K562 (cell line): Measurements from ENCODE around the gene SAMD14. TPM values are rescaled to one million over a fixed set of nuclear protein-coding genes. Genes with fewer than 3 reads are reported as not detected.
A peak's percentile ranks its signal among the peaks of the same experiment; 100 is the strongest.

ENCODE experiments used
- ATAC-seq: fragments of 200-7000 bp; cut with Tn5 transposase; 3 replicates; pipeline ENCODE4 v1.9.1; 2020; ENCODE audit warnings: moderate library complexity
- BruUV-seq: library from RNA; stranded (reverse); fragments of 400-500 nt; replicated peaks from 2 replicates; lab custom pipeline; 2021; lab: Mats Ljungman, UMichigan
- CTCF ChIA-PET: fragments of 300-600 bp; formaldehyde crosslinking; extraction: SDS; loops from one replicate; lab custom pipeline; 2021; ENCODE audit warnings: low intra/inter-chr PET ratio; lab: Yijun Ruan, JAX
- POLR2A ChIA-PET: fragments of 300-600, 350-650 bp; sonication (Branson Sonifier 250); formaldehyde crosslinking; extraction: SDS; loops from one replicate; lab custom pipeline; 2021; ENCODE audit warnings: antibody characterized with exemption, inconsistent platforms; lab: Yijun Ruan, JAX
- DNase-seq, 4 experiments: peaks; one replicate each; pipeline versions ENCODE4 v3.0.0 to v3.0.0-alpha.2; 2011 to 2018; ENCODE audit warnings: low spot score in 3 of 4, mixed read lengths in 3 of 4; ENCODE audit errors: extremely low read depth in 1 of 4
- FAIRE-seq: peaks from 2 replicates; lab custom pipeline; 2011; peaks lifted over from hg19 to GRCh38; lab: Jason Lieb, UNC
- H2AFZ ChIP-seq: 2 replicates; pipeline ENCODE4 v1.6.0; 2011; ENCODE audit warnings: low read depth, low read length, control low read depth, inconsistent platforms
- H3K27ac ChIP-seq: fragments of 200-600 bp; 3 replicates; pipeline ENCODE4 v1.8.0; 2011; ENCODE audit warnings: low read depth, mild to moderate bottlenecking, control low read depth, inconsistent platforms, low read length, moderate library complexity, mixed read lengths; ENCODE audit errors: extremely low read depth
- H3K27me3 ChIP-seq, 2 experiments: fragments of 300-600 bp in 1 of 2; 2 replicates in 1 of 2; 3 replicates in 1 of 2; pipeline versions ENCODE4 v1.6.0 to v1.8.0; 2011; ENCODE audit warnings: inconsistent platforms in 2 of 2, low read length in 2 of 2, mild to moderate bottlenecking in 1 of 2, mixed read lengths in 1 of 2, moderate library complexity in 1 of 2; ENCODE audit not compliant: control insufficient read depth in 2 of 2, insufficient read depth in 2 of 2
- H3K36me3 ChIP-seq: fragments of 300-600 bp; 3 replicates; pipeline ENCODE4 v1.8.0; 2011; ENCODE audit warnings: mild to moderate bottlenecking, low read length, inconsistent platforms; ENCODE audit not compliant: control insufficient read depth, insufficient read depth
- H3K4me1 ChIP-seq, 2 experiments: fragments of 200-600 bp in 1 of 2; replicated peaks in 1 of 2; 2 replicates in 1 of 2; 3 replicates in 1 of 2; pipeline versions ENCODE4 v1.5.1 to v1.8.0; 2011; ENCODE audit warnings: inconsistent platforms in 2 of 2, low read length in 2 of 2, mild to moderate bottlenecking in 1 of 2, mixed read lengths in 1 of 2, moderate library complexity in 1 of 2; ENCODE audit not compliant: control insufficient read depth in 2 of 2, insufficient read depth in 2 of 2
- H3K4me2 ChIP-seq: 2 replicates; pipeline ENCODE4 v1.6.1; 2011; ENCODE audit warnings: low read length, control low read depth, inconsistent platforms, mixed read lengths; ENCODE audit not compliant: insufficient read depth
- H3K4me3 ChIP-seq: fragments of 200-600 bp; sonication (generic), shearing (Covaris generic); 2 replicates; pipeline ENCODE4 v1.5.1; 2016; ENCODE audit warnings: control low read depth, inconsistent platforms
- H3K79me2 ChIP-seq: fragments of 200-600 bp; 3 replicates; pipeline ENCODE4 v1.8.0; 2011; ENCODE audit warnings: low read length, inconsistent platforms; ENCODE audit not compliant: control insufficient read depth, insufficient read depth
- H3K9ac ChIP-seq, 2 experiments: 2 replicates each; pipeline versions ENCODE4 v1.6.0 to v1.6.1; 2011; ENCODE audit warnings: low read depth in 2 of 2, low read length in 2 of 2, control low read depth in 1 of 2, inconsistent platforms in 1 of 2, mild to moderate bottlenecking in 1 of 2, mixed read lengths in 1 of 2; ENCODE audit not compliant: insufficient read depth in 1 of 2
- H3K9me1 ChIP-seq: one replicate; pipeline ENCODE4 v1.6.0; 2011; ENCODE audit warnings: inconsistent platforms, mild to moderate bottlenecking, low read length, moderate library complexity; ENCODE audit not compliant: control insufficient read depth, insufficient read depth
- H3K9me3 ChIP-seq: replicated peaks from 2 replicates; pipeline ENCODE4 v1.5.1; 2011; ENCODE audit warnings: low read depth, low read length, inconsistent platforms; ENCODE audit not compliant: control insufficient read depth, insufficient read depth
- H4K20me1 ChIP-seq: replicated peaks from 2 replicates; pipeline ENCODE4 v1.6.1; 2011; ENCODE audit warnings: low read length, inconsistent platforms, mixed read lengths; ENCODE audit not compliant: control insufficient read depth, insufficient read depth
- CBX8 ChIP-seq: fragments of 200-600 bp; sonication (generic); IDR thresholded peaks from 2 replicates; pipeline ENCODE4 v1.6.1; 2012; ENCODE audit warnings: borderline replicate concordance, mixed run types, low read depth, mild to moderate bottlenecking, moderate library complexity, mixed read lengths, low read length, control low read depth, inconsistent platforms; ENCODE audit not compliant: poor library complexity, severe bottlenecking; ENCODE audit errors: extremely low read depth
- CEBPZ ChIP-seq: fragments of 150-350 bp; IDR thresholded peaks from 2 replicates; pipeline ENCODE4 v1.6.1; 2014; ENCODE audit warnings: low read depth, mild to moderate bottlenecking, low read length, borderline replicate concordance
- ILK ChIP-seq: fragments of 450-650 bp; IDR thresholded peaks from 2 replicates; pipeline ENCODE4 v1.6.1; 2016; ENCODE audit warnings: missing genetic modification characterization, low read depth, mild to moderate bottlenecking, missing compliant biosample characterization, moderate library complexity, borderline replicate concordance
- MECOM ChIP-seq: fragments of 250-450 bp; sonication (Bioruptor Pico); IDR thresholded peaks from 2 replicates; pipeline ENCODE4 v1.8.0; 2022; ENCODE audit warnings: inconsistent platforms
- MTA3 ChIP-seq: fragments of 450-650 bp; formaldehyde crosslinking; IDR thresholded peaks from 2 replicates; pipeline ENCODE4 v1.6.1; 2017; ENCODE audit warnings: mild to moderate bottlenecking, borderline replicate concordance
- NONO ChIP-seq, 2 experiments: fragments of 200-400 bp in 1 of 2; fragments of 450-650 bp in 1 of 2; formaldehyde crosslinking in 1 of 2; IDR thresholded peaks; 2 replicates each; pipeline ENCODE4 v1.6.1; 2017; ENCODE audit warnings: low read depth in 2 of 2, mild to moderate bottlenecking in 2 of 2, moderate library complexity in 2 of 2, low read length in 1 of 2
- POLR2AphosphoS2 ChIP-seq: IDR thresholded peaks from 2 replicates; pipeline ENCODE4 v1.6.1; 2012; ENCODE audit warnings: low read length, improper control_type of control experiment
- YBX1 ChIP-seq: fragments of 450-650 bp; IDR thresholded peaks from 2 replicates; pipeline ENCODE4 v1.7.1; 2016; ENCODE audit warnings: mild to moderate bottlenecking
- ZNF3 ChIP-seq: fragments of 250-450 bp; sonication (Bioruptor Pico); IDR thresholded peaks from 2 replicates; pipeline ENCODE4 v1.5.0; 2021; ENCODE audit warnings: mild to moderate bottlenecking, moderate library complexity
- WGBS: fragments of 100-300 bp; shearing (Covaris generic); methylation state at CpG from one replicate; pipeline ENCODE4 v1.1.6; 2016; ENCODE audit warnings: low coverage, mixed read lengths; ENCODE audit not compliant: insufficient coverage; ENCODE audit errors: missing lambda C conversion rate; 5-methylcytosine and 5-hydroxymethylcytosine counted together
- in situ Hi-C: fragments of 300-500 bp; cut with MboI; formaldehyde crosslinking; loops from 4 replicates; pipeline ENCODE4 v1.15.0; 2018; ENCODE audit warnings: inconsistent platforms, mixed read lengths
- intact Hi-C: fragments of 100-400 bp; cut with micrococcal nuclease; formaldehyde crosslinking; loops from 2 replicates; pipeline ENCODE4 v1.14.2; 2022
- polyA plus RNA-seq, 8 experiments: library from polyadenylated mRNA; depleted of rRNA in 4 of 8; stranded (reverse) in 5 of 8; unstranded in 3 of 8; fragments of >200 nt; fragmentation: Nextera tagmentation in 2 of 8; fragmentation: Illumina TruSeq in 1 of 8; extraction: Ambion mirVana in 2 of 8; extraction: Trizol in 1 of 8; gene quantifications; 2 replicates each; pipeline versions ENCODE4 v1.2.1 to v1.2.3, GENCODE V29; 2011 to 2014; ENCODE audit warnings: inconsistent platforms in 1 of 8, missing spikeins in 1 of 8
- total RNA-seq, 7 experiments: library from RNA; depleted of rRNA in 6 of 7; stranded (reverse); fragments of >200 nt in 6 of 7; fragmentation: Illumina TruSeq in 2 of 7; extraction: Trizol in 2 of 7; gene quantifications; 2 replicates each; pipeline versions ENCODE4 v1.2.1 to v1.2.3, GENCODE V29; 2011 to 2021; ENCODE audit warnings: low replicate concordance in 1 of 7
- TF ChIP-seq, protein P1 (sequence below): sonication (generic); formaldehyde crosslinking; IDR thresholded peaks from 2 replicates; pipeline ENCODE4 v1.8.0; 2022; ENCODE audit warnings: missing genetic modification reagents, mild to moderate bottlenecking, moderate library complexity, borderline replicate concordance
- TF ChIP-seq, protein P2 (sequence below), 2 experiments: fragments of 450-650 bp; IDR thresholded peaks; 2 replicates each; pipeline ENCODE4 v1.6.1; 2016
- TF ChIP-seq, protein P3 (sequence below): fragments of 450-650 bp; formaldehyde crosslinking; IDR thresholded peaks from 2 replicates; pipeline ENCODE4 v1.4.0; 2022; ENCODE audit warnings: missing genetic modification characterization

SAMD14 gene
- total and polyA plus RNA-seq, 9 of the 15 experiments (the other 6 are each of a cell fraction or from before 2014, with no cell fraction given) = 0.04 to 0.07 TPM; not detected in 7

DNA sequence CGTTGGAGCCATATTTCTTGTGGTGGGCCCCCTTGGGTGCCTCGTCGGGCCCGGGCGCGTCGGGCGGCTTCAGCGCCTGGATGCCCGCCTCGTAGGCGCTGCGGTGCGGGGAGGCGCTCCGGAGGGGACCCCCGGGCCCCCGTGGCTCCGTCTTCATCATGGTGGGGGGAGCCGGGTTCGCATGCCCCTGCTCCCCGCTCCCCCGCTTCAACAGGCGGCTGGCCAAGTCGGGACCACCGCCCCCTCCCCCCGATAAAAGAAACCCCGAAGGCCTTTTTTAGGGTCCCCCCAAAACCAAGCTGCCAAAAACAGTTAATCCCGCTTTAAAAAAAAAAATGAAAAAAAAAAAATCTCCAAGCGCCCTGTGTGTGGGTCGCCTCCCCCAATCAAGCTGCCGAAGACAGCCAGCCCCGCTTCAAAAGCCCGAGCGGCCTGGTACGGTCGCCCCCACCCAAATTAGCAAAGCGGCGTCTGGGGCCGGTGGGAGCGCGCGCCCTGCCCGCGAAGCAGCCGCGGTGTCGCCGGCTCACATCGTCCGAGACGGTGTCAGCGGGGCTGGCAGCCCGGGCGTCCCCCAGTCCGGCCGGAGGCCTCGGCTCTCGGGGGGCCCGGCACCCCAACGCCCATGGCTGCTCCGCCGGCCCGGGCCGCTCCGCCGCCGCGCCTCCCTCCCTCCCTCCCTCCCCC is 20.5 kb upstream of the SAMD14 start, which contains the start of gene PPP1R9B:
PPP1R9B (minus strand) TSS at position 324 of the 687 bp plus-strand sequence; CDS start at position 160, 164 bp downstream.
- Histone ChIP-seq H3K79me2 (peaks cover 65% of the 10 kb centered on the region), H3K9ac (peak within 1 kb of the TSS; percentile 67 to 97), H4K20me1 (peaks cover 14% of the 10 kb centered on the region), H3K36me3 (peaks cover 27% of the 10 kb centered on the region), H3K27me3 (no peaks in the 10 kb centered on the region), H3K27ac (peak within 1 kb of the TSS; percentile 87), H3K4me1 (peaks cover 54 to 98% of the 10 kb centered on the region in 2 experiments), H3K4me3 (peak within 1 kb of the TSS; percentile 67), H3K9me1 (peaks cover 10% of the 10 kb centered on the region), H3K4me2 (peak within 1 kb of the TSS; percentile 92), H2AFZ (peak within 1 kb of the TSS; percentile 81), H3K9me3 (no peaks in the 10 kb centered on the region)
- ChIA-PET POLR2A (interaction anchor here (0.8 to 1.1 kb wide), 2 partner anchors 20 to 80 kb away, joined by 3 to 6 read pairs; no protein-coding TSS in a partner anchor), CTCF (no interaction called here)
- intact Hi-C loops = no loop called here
- BruUV-seq = no TSS peak
- 1% methylated on average over 42 of the region's 69 CpGs for WGBS
- ATAC-seq (peak; percentile 6), DNase-seq (no peak), FAIRE-seq (no peak)
- in situ Hi-C loops = no loop called here
- no peak for TF ChIP-seq YBX1
- TF ChIP-seq CEBPZ = no peak
- TF ChIP-seq NONO (IDR thresholded peaks at IDR 0.05; ENCODE audit: low read depth in 2 of 2, low read length in 1 of 2) = peak in 1 of 2 experiments; percentile 61; a peak in 1 of 4 replicates
- TF ChIP-seq, protein P1, sequence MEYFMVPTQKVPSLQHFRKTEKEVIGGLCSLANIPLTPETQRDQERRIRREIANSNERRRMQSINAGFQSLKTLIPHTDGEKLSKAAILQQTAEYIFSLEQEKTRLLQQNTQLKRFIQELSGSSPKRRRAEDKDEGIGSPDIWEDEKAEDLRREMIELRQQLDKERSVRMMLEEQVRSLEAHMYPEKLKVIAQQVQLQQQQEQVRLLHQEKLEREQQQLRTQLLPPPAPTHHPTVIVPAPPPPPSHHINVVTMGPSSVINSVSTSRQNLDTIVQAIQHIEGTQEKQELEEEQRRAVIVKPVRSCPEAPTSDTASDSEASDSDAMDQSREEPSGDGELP (CRISPR knock-in tag) = 0 out of 2 replicates have a peak, but pooled peaks have one; percentile 3
- TF ChIP-seq ZNF3 = no peak
- no peak for TF ChIP-seq MTA3
- TF ChIP-seq, protein P2, sequence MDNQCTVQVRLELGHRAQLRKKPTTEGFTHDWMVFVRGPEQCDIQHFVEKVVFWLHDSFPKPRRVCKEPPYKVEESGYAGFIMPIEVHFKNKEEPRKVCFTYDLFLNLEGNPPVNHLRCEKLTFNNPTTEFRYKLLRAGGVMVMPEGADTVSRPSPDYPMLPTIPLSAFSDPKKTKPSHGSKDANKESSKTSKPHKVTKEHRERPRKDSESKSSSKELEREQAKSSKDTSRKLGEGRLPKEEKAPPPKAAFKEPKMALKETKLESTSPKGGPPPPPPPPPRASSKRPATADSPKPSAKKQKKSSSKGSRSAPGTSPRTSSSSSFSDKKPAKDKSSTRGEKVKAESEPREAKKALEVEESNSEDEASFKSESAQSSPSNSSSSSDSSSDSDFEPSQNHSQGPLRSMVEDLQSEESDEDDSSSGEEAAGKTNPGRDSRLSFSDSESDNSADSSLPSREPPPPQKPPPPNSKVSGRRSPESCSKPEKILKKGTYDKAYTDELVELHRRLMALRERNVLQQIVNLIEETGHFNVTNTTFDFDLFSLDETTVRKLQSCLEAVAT (IDR thresholded peaks at IDR 0.05) = peak in 1 of 2 experiments; percentile 10; a peak in 1 of 4 replicates
- no peak for TF ChIP-seq MECOM
- TF ChIP-seq CBX8 = no peak
- no peak for TF ChIP-seq POLR2AphosphoS2
- TF ChIP-seq, protein P3, sequence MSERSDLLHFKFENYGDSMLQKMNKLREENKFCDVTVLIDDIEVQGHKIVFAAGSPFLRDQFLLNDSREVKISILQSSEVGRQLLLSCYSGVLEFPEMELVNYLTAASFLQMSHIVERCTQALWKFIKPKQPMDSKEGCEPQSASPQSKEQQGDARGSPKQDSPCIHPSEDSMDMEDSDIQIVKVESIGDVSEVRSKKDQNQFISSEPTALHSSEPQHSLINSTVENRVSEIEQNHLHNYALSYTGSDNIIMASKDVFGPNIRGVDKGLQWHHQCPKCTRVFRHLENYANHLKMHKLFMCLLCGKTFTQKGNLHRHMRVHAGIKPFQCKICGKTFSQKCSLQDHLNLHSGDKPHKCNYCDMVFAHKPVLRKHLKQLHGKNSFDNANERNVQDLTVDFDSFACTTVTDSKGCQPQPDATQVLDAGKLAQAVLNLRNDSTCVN (CRISPR knock-in tag) = no peak
- no peak for TF ChIP-seq ILK (tag)
